ENCODE results near the gene NOTCH2. TPM values are rescaled to one million over a fixed set of nuclear protein-coding genes. Genes with fewer than 3 reads are reported as not detected.

Gene NOTCH2
- total and polyA plus RNA-seq, 2 experiments from 2014 or later: 42.2 to 85.8 TPM

DNA sequence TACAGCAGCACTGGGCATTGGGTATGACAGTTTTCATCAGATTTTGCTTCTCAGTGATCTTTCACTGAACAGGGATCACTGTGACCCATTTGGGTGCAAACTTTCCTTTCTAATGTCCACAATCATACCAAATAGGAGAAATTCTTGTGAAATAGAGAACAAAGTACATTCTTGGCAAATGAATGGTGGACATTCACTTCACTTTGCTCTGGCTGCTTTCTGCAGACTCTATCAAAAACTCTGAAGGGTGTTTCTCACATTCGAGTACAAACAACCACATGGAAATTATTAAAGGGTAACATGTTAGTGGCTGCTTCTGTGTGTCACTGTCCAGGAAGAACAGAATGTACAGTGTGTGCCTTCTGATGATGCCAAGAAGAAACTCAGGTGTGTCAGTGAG lies 111.2 kb downstream of the NOTCH2 start:
- no peaks in the 10 kb centered on the region for H3K79me2 ChIP-seq
- no peak overlapping the region for H3K27ac ChIP-seq
- DNase-seq (ENCODE audit: low spot score): no peak
- no peaks in the 10 kb centered on the region for H3K9me2 ChIP-seq (replicated peaks; ENCODE audit: insufficient read depth)
- no peak overlapping the region for H3K4me3 ChIP-seq
- H2AFZ ChIP-seq: no peak overlapping the region
- TF ChIP-seq CTCF (IDR thresholded peaks at IDR 0.05; ENCODE audit: poor library complexity) (no peak), EZH2 (IDR thresholded peaks at IDR 0.05; ENCODE audit: borderline replicate concordance) (no peak), EZH2phosphoT487 (IDR thresholded peaks at IDR 0.05; ENCODE audit: low read depth, severe bottlenecking, unreplicated experiment) (no peak)
- no peaks in the 10 kb centered on the region for H3K9me3 ChIP-seq (ENCODE audit: low read depth)
- no peak overlapping the region for H3K4me2 ChIP-seq
- peaks cover 4% of the 10 kb centered on the region for H3K4me1 ChIP-seq (ENCODE audit: insufficient read depth)
- H4K20me1 ChIP-seq (ENCODE audit: insufficient read depth, poor library complexity, severe bottlenecking): no peaks in the 10 kb centered on the region
- 80% methylated on average over 1 of the region's 1 CpG for WGBS (ENCODE audit: low lambda C conversion rate, missing lambda C conversion rate)
- no peaks in the 10 kb centered on the region for H3K36me3 ChIP-seq (replicated peaks; ENCODE audit: insufficient read depth, low read depth)
- no peaks in the 10 kb centered on the region for H3K27me3 ChIP-seq

DNA sequence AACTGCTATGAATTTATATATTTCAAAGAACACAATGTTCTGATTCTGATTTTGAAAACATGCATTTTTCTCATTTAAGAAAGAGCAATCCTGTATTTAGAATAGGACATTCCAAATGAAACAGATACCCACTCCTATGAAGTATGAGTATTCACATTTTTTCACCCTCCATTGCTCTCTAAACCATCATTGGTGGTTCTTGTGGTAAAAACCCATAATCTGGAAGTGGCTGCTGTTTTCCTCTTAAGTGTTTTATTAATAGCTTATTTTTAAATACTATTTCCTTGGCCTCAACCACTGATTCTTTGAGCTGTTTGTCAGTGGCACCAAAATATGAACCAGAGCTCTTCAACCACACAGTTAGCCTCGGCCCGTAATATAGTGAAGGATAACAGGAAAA lies 113.2 kb downstream of the NOTCH2 start:
- Histone ChIP-seq H3K4me3 (no peak overlapping the region), H3K9me2 (replicated peaks; ENCODE audit: insufficient read depth) (no peaks in the 10 kb centered on the region), H3K4me2 (no peak overlapping the region), H3K27ac (no peak overlapping the region), H3K79me2 (no peaks in the 10 kb centered on the region), H3K9me3 (ENCODE audit: low read depth) (no peaks in the 10 kb centered on the region), H3K4me1 (ENCODE audit: insufficient read depth) (no peaks in the 10 kb centered on the region), H2AFZ (no peak overlapping the region), H3K27me3 (no peaks in the 10 kb centered on the region), H3K36me3 (replicated peaks; ENCODE audit: insufficient read depth, low read depth) (no peaks in the 10 kb centered on the region), H4K20me1 (ENCODE audit: insufficient read depth, poor library complexity, severe bottlenecking) (no peaks in the 10 kb centered on the region)
- no peak for DNase-seq (ENCODE audit: low spot score)
- no peak for TF ChIP-seq EZH2 (IDR thresholded peaks at IDR 0.05; ENCODE audit: borderline replicate concordance)
- no peak for TF ChIP-seq CTCF (IDR thresholded peaks at IDR 0.05; ENCODE audit: poor library complexity)
- no peak for TF ChIP-seq EZH2phosphoT487 (IDR thresholded peaks at IDR 0.05; ENCODE audit: low read depth, severe bottlenecking, unreplicated experiment)
- WGBS (ENCODE audit: low lambda C conversion rate, missing lambda C conversion rate): 85% methylated on average over 2 of the region's 2 CpGs

DNA sequence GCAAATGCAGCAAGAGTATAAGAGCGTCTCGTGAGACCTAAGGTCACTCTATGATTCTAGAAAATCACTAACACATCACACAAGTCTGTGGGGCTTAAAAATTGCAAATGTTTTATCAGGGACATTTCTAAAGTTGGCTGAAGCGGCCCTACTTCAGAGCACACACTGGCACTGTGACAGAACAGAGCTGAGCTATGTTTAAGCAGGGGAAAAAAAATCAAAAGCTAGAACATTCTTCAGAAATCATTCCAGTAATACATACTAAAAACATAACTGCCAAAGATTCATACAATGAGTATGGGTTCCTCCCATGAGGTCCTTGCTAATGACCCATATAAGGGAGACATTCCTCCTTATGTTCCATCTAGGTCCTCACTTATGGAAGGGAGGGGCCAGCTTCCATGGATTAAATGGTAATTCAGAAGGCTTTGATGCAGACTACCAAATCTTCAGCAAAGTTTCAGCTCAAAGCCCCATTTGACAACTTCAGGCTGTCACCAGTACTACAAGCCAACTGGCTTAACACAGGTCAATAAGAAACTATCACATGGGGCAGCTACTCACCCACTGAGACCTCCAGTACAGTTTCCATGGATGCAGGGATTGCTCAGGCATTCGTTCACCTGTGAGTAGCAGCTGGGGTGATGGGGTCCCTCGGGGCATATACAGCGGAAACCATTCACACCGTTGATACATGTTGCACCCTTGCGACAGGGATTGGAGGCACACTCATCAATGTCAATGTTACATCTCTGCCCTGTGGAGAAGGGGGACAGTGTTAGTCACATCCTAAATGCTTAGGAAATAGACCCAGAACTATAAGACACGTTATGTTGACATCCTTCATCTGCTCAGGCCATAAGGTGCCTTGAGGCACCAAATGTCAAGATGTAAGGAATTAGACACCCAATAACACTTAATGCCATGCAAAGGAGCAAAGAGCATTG lies 114.7 kb downstream of the NOTCH2 start:
- WGBS (ENCODE audit: low lambda C conversion rate, missing lambda C conversion rate): 93% methylated on average over 9 of the region's 9 CpGs
- no peaks in the 10 kb centered on the region for H3K79me2 ChIP-seq
- DNase-seq (ENCODE audit: low spot score): no peak
- no peaks in the 10 kb centered on the region for H3K9me2 ChIP-seq (replicated peaks; ENCODE audit: insufficient read depth)
- no peaks in the 10 kb centered on the region for H4K20me1 ChIP-seq (ENCODE audit: insufficient read depth, poor library complexity, severe bottlenecking)
- H3K4me3 ChIP-seq: no peak overlapping the region
- H3K4me1 ChIP-seq (ENCODE audit: insufficient read depth): no peaks in the 10 kb centered on the region
- H3K9me3 ChIP-seq (ENCODE audit: low read depth): no peaks in the 10 kb centered on the region
- H3K4me2 ChIP-seq: no peak overlapping the region
- no peak overlapping the region for H3K27ac ChIP-seq
- H2AFZ ChIP-seq: no peak overlapping the region
- no peaks in the 10 kb centered on the region for H3K27me3 ChIP-seq
- no peaks in the 10 kb centered on the region for H3K36me3 ChIP-seq (replicated peaks; ENCODE audit: insufficient read depth, low read depth)
- TF ChIP-seq CTCF (IDR thresholded peaks at IDR 0.05; ENCODE audit: poor library complexity) (no peak), EZH2phosphoT487 (IDR thresholded peaks at IDR 0.05; ENCODE audit: low read depth, severe bottlenecking, unreplicated experiment) (no peak), EZH2 (IDR thresholded peaks at IDR 0.05; ENCODE audit: borderline replicate concordance) (no peak)

Data from hepatocyte (in vitro differentiated cells).